NCI-H69 (cell line): Measurements from ENCODE around the gene SSH2.
"Not testable (repeated sequence)": the region's sequence is repeated elsewhere in the genome, so short reads cannot be mapped to it uniquely, and the experiment has no call there.

Experiments used
- DNase-seq: peaks from one replicate; lab custom pipeline; 2025; lab: John Stamatoyannopoulos, UW

The SSH2 gene

GRCh38 chr17:29742210-29742513, 187.9 kb downstream of the SSH2 start:
- no peak for DNase-seq

GRCh38 chr17:29740017-29740416, 190.0 kb downstream of the SSH2 start:
- DNase-seq: no peak

- DNase-seq: no peak
These were observed 195.4 kb downstream of the SSH2 start for GRCh38 chr17:29734640-29735039.

GRCh38 chr17:29733166-29733565, 196.9 kb downstream of the SSH2 start:
- no peak for DNase-seq

GRCh38 chr17:29732613-29733012, 197.4 kb downstream of the SSH2 start:
- DNase-seq: no peak

- DNase-seq: no peak
These were observed 197.8 kb downstream of the SSH2 start for GRCh38 chr17:29732209-29732608.

- DNase-seq: no peak
These were observed 198.5 kb downstream of the SSH2 start for GRCh38 chr17:29731589-29731929.

GRCh38 chr17:29728490-29728889, 201.5 kb downstream of the SSH2 start:
- DNase-seq: no peak

- peak; percentile 76 for DNase-seq
These were observed 203.2 kb downstream of the SSH2 start for GRCh38 chr17:29726715-29727252.

GRCh38 chr17:29725408-29725807, 204.6 kb downstream of the SSH2 start:
- DNase-seq: not testable (repeated sequence)

- no peak for DNase-seq
These were observed 206.6 kb downstream of the SSH2 start for GRCh38 chr17:29723278-29724047.

- DNase-seq: no peak
These were observed 207.4 kb downstream of the SSH2 start for GRCh38 chr17:29722411-29723198.

GRCh38 chr17:29720551-29720950, 209.5 kb downstream of the SSH2 start:
- DNase-seq: no peak

- DNase-seq: no peak
These were observed 210.6 kb downstream of the SSH2 start for GRCh38 chr17:29719469-29719868.

- no peak for DNase-seq
These were observed 211.5 kb downstream of the SSH2 start for GRCh38 chr17:29718446-29719039.

- no peak for DNase-seq
These were observed 212.2 kb downstream of the SSH2 start for GRCh38 chr17:29717817-29718216.

GRCh38 chr17:29716566-29716965, 213.5 kb downstream of the SSH2 start:
- no peak for DNase-seq

- DNase-seq: no peak
These were observed 214.3 kb downstream of the SSH2 start for GRCh38 chr17:29715680-29716079.

GRCh38 chr17:29714146-29714545, 215.9 kb downstream of the SSH2 start:
- no peak for DNase-seq

GRCh38 chr17:29713626-29714025, 216.4 kb downstream of the SSH2 start:
- DNase-seq: no peak

- DNase-seq: no peak
These were observed 218.2 kb downstream of the SSH2 start for GRCh38 chr17:29711588-29712385.

GRCh38 chr17:29710891-29711418, 219.1 kb downstream of the SSH2 start:
- DNase-seq: peak; percentile 35
